Activated T-cell treated with anti-CD3 and anti-CD28 coated beads, Interleukin-2, amount 50 U/mL, for 24 hours (primary cell): ENCODE results near the gene MGRN1.

Experiments used
- DNase-seq: peaks from one replicate; pipeline ENCODE4 v3.0.0-alpha.2; 2020
- H3K27ac Mint-ChIP-seq: 2 replicates; pipeline ENCODE4 v1.8.0; 2020; ENCODE audit warnings: mild to moderate bottlenecking, mixed read lengths
- H3K27me3 Mint-ChIP-seq: 2 replicates; pipeline ENCODE4 v1.8.0; 2020; ENCODE audit warnings: mixed read lengths
- H3K36me3 Mint-ChIP-seq: 2 replicates; pipeline ENCODE4 v1.8.0; 2020; ENCODE audit warnings: low read depth, mixed read lengths
- H3K4me1 Mint-ChIP-seq: 2 replicates; pipeline ENCODE4 v1.8.0; 2020; ENCODE audit warnings: low read depth, mixed read lengths
- H3K4me3 Mint-ChIP-seq: 2 replicates; pipeline ENCODE4 v1.8.0; 2020; ENCODE audit warnings: mild to moderate bottlenecking, moderate library complexity, mixed read lengths
- H3K9me3 Mint-ChIP-seq: 2 replicates; pipeline ENCODE4 v1.8.0; 2020; ENCODE audit warnings: mixed read lengths

The MGRN1 gene

GRCh38 chr16:4625560-4626159 is 1.0 kb downstream of the MGRN1 start:
- peaks cover 28% of the 10 kb centered on the region for H3K36me3 Mint-ChIP-seq
- H3K4me1 Mint-ChIP-seq = peaks cover 39% of the 10 kb centered on the region
- no peaks in the 10 kb centered on the region for H3K27me3 Mint-ChIP-seq
- no peak for DNase-seq
- peak overlapping the region; percentile 98 for H3K27ac Mint-ChIP-seq
- no peaks in the 10 kb centered on the region for H3K9me3 Mint-ChIP-seq
- peak overlapping the region; percentile 99 for H3K4me3 Mint-ChIP-seq

DNA sequence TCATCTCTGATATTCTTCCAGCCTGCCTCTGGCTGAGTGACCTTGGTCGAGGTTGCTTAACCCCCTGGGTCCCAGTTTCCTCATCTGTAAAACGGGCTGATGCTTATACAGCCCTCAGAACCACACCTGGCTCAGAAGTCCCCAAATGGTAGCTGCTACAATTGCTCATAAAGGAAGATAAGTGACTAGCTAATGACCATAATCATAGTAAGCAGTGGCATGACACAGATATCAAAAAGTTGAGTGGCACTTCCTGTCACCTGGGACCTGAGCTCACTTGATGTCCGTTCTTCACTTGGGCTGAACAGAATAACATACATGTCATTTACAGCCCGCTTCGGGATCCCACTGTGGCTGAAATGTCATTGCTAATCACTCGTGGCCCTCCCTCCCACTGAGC is 1.8 kb downstream of the MGRN1 start:
- peak; percentile 31 for DNase-seq
- Mint-ChIP-seq H3K4me3 (peak overlapping the region; percentile 99), H3K4me1 (peaks cover 44% of the 10 kb centered on the region), H3K27ac (peak overlapping the region; percentile 98), H3K36me3 (peaks cover 35% of the 10 kb centered on the region), H3K9me3 (no peaks in the 10 kb centered on the region), H3K27me3 (no peaks in the 10 kb centered on the region)

GRCh38 chr16:4628283-4628682 is 3.7 kb downstream of the MGRN1 start:
- H3K4me1 Mint-ChIP-seq = peaks cover 45% of the 10 kb centered on the region
- H3K27ac Mint-ChIP-seq = peak overlapping the region; percentile 52
- no peaks in the 10 kb centered on the region for H3K9me3 Mint-ChIP-seq
- H3K4me3 Mint-ChIP-seq = no peak overlapping the region
- DNase-seq = no peak
- no peaks in the 10 kb centered on the region for H3K27me3 Mint-ChIP-seq
- H3K36me3 Mint-ChIP-seq = peaks cover 41% of the 10 kb centered on the region

GRCh38 chr16:4631444-4631843 is 6.8 kb downstream of the MGRN1 start:
- no peaks in the 10 kb centered on the region for H3K9me3 Mint-ChIP-seq
- H3K4me3 Mint-ChIP-seq = no peak overlapping the region
- peaks cover 26% of the 10 kb centered on the region for H3K4me1 Mint-ChIP-seq
- DNase-seq = no peak
- no peaks in the 10 kb centered on the region for H3K27me3 Mint-ChIP-seq
- H3K36me3 Mint-ChIP-seq = peaks cover 45% of the 10 kb centered on the region
- no peak overlapping the region for H3K27ac Mint-ChIP-seq

GRCh38 chr16:4633910-4634635 is 9.4 kb downstream of the MGRN1 start:
- Mint-ChIP-seq H3K27ac (no peak overlapping the region), H3K27me3 (no peaks in the 10 kb centered on the region), H3K9me3 (no peaks in the 10 kb centered on the region), H3K36me3 (peaks cover 51% of the 10 kb centered on the region), H3K4me3 (no peak overlapping the region), H3K4me1 (peaks cover 17% of the 10 kb centered on the region)
- no peak for DNase-seq

- no peak for DNase-seq
- Mint-ChIP-seq H3K4me3 (no peak overlapping the region), H3K27ac (no peak overlapping the region), H3K36me3 (peaks cover 50% of the 10 kb centered on the region), H3K4me1 (peaks cover 19% of the 10 kb centered on the region), H3K27me3 (no peaks in the 10 kb centered on the region), H3K9me3 (no peaks in the 10 kb centered on the region)
These were observed 10.1 kb downstream of the MGRN1 start for GRCh38 chr16:4634768-4635167.

GRCh38 chr16:4636196-4636595 is 11.6 kb downstream of the MGRN1 start:
- Mint-ChIP-seq H3K9me3 (no peaks in the 10 kb centered on the region), H3K27ac (peak overlapping the region; percentile 26), H3K4me1 (peaks cover 30% of the 10 kb centered on the region), H3K4me3 (no peak overlapping the region), H3K36me3 (peaks cover 50% of the 10 kb centered on the region), H3K27me3 (no peaks in the 10 kb centered on the region)
- DNase-seq = no peak

DNA sequence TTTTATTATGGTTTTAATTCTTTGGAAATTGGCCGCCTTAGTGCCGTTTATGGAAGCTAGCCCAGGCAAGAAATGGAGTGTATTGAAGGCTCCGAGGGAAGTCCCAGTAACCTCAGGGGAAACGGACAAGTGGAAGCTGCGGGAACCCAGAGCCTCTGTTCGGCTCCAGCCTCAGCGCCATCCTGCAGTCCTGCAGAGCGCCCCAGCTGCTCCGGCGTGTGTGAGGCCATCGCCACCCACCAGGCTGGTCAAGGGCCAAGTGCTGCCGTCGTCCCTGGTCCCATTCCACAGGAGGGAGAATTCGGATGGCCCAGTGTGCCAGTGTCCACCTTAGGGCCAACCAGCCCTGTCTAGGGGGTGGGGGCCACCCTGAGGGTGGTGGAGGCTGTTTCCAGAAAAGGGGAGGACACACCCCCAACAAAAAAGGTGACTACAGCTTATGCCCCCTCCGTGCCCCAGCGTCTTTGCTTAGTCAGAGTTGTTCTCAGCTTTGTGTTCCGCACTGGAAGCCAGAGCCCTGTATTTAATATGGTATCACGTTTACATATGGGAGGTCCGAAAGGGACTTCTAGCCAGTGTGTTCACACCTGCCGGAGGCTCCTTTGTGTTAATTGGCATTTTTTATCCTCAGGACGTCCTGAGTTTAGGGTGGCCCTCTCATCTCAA is 13.0 kb downstream of the MGRN1 start:
- Mint-ChIP-seq H3K27ac (no peak overlapping the region), H3K4me3 (no peak overlapping the region), H3K9me3 (no peaks in the 10 kb centered on the region), H3K36me3 (peaks cover 42% of the 10 kb centered on the region), H3K27me3 (no peaks in the 10 kb centered on the region), H3K4me1 (peaks cover 28% of the 10 kb centered on the region)
- DNase-seq = no peak

GRCh38 chr16:4639899-4640509 is 15.4 kb downstream of the MGRN1 start:
- Mint-ChIP-seq H3K27me3 (no peaks in the 10 kb centered on the region), H3K36me3 (peaks cover 34% of the 10 kb centered on the region), H3K4me1 (peaks cover 30% of the 10 kb centered on the region), H3K27ac (peak overlapping the region; percentile 17), H3K9me3 (no peaks in the 10 kb centered on the region), H3K4me3 (no peak overlapping the region)
- no peak for DNase-seq

GRCh38 chr16:4640572-4641305 is 16.1 kb downstream of the MGRN1 start:
- Mint-ChIP-seq H3K4me3 (no peak overlapping the region), H3K4me1 (peaks cover 35% of the 10 kb centered on the region), H3K27ac (peak overlapping the region; percentile 78), H3K27me3 (no peaks in the 10 kb centered on the region), H3K36me3 (peaks cover 40% of the 10 kb centered on the region), H3K9me3 (no peaks in the 10 kb centered on the region)
- no peak for DNase-seq

DNA sequence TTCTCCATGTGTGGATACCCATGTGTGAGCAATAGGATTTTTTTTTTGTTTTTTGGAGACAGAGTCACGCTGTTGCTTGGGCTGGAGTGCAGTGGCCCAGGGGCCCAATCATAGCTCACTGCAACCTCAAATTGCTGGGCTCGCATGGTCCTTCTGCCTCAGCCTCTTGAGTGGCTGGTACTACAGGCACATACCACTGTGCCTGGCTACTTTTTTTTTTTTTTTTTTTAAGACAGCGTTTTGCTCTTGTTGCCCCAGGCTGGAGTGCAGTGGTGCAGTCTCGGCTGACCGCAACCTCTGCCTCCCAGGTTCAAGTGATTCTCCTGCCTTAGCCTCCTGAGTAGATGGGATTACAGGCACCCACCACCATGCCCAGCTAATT is 16.7 kb downstream of the MGRN1 start:
- peaks cover 39% of the 10 kb centered on the region for H3K36me3 Mint-ChIP-seq
- peak overlapping the region; percentile 78 for H3K27ac Mint-ChIP-seq
- H3K9me3 Mint-ChIP-seq = no peaks in the 10 kb centered on the region
- no peak for DNase-seq
- H3K4me3 Mint-ChIP-seq = no peak overlapping the region
- H3K4me1 Mint-ChIP-seq = peaks cover 37% of the 10 kb centered on the region
- H3K27me3 Mint-ChIP-seq = no peaks in the 10 kb centered on the region

- Mint-ChIP-seq H3K9me3 (no peaks in the 10 kb centered on the region), H3K4me3 (no peak overlapping the region)
These were observed 17.3 kb downstream of the MGRN1 start for GRCh38 chr16:4641895-4642294.

DNA sequence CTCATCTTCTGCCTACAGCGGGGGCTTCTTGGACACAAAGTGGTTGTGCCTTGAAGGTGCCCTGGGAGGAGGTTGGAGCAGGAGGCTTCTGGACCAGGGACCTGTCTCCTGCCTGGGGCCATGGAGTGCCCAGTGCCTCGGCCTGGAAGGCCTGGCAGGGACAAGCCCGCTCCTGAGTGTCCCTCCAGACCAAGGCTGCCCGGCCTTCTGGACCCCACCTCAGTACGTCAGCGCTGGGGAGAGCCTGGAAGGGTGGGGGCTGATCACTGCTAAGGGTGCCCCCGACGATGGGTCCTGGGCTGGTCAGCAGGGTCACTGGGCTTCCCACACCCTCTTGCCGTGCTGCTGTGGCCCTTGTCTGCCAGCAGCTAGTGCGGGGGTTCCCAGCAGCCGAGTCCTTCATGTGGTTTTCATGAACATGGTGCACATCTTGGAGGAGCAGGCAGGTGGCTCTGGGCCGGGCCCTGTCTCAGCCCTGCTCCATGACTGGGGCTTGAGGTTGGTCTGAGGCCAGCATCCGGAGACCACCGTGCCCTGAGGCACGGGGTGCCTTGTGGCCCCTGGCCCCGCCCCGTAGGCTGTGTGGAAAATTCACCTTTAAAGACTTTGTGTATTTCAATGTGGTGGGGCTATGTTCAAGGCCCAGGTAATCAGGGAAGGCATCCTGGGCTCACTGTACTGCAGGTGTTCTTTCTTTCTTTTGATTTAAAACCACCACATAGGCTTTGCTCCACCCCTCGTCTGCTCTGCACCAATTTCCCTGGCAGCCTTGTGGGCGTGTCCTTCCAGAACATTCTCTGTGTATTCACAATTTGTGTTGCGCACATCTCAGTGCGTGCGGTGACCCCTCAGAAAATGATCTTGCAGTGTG is 22.4 kb downstream of the MGRN1 start:
- peaks cover 42% of the 10 kb centered on the region for H3K4me1 Mint-ChIP-seq
- no peaks in the 10 kb centered on the region for H3K9me3 Mint-ChIP-seq
- H3K27me3 Mint-ChIP-seq = no peaks in the 10 kb centered on the region
- no peak overlapping the region for H3K4me3 Mint-ChIP-seq
- no peak for DNase-seq
- peaks cover 44% of the 10 kb centered on the region for H3K36me3 Mint-ChIP-seq
- H3K27ac Mint-ChIP-seq = peak overlapping the region; percentile 44

More at GRCh38 chr16:4641895-4642294, 17.3 kb downstream of the MGRN1 start:
- no peaks in the 10 kb centered on the region for H3K27me3 Mint-ChIP-seq
- H3K4me1 Mint-ChIP-seq = peaks cover 42% of the 10 kb centered on the region
- DNase-seq = no peak
- H3K27ac Mint-ChIP-seq = no peak overlapping the region
- H3K36me3 Mint-ChIP-seq = peaks cover 35% of the 10 kb centered on the region

DNA sequence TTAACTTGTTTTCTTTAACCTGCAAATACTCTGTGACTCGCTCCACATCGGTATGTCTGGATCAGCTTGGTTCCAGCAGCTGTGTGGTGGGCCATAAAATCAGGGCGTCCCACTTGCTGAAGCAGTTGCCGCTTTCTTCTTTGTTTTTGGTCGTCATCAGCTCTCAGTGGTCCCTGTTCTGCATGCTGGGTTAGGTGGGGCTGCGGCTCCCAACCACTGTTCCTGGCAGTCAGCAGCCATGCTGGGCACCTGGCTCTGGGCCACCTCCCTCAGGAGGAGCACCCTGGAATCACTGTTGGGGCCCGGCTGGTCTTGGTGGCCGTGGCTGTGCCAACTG is 23.0 kb downstream of the MGRN1 start:
- DNase-seq = no peak
- H3K27ac Mint-ChIP-seq = peak overlapping the region; percentile 44
- no peaks in the 10 kb centered on the region for H3K9me3 Mint-ChIP-seq
- peaks cover 42% of the 10 kb centered on the region for H3K4me1 Mint-ChIP-seq
- H3K4me3 Mint-ChIP-seq = no peak overlapping the region
- no peaks in the 10 kb centered on the region for H3K27me3 Mint-ChIP-seq
- peaks cover 50% of the 10 kb centered on the region for H3K36me3 Mint-ChIP-seq
